ENCODE data around the gene PAX5. TPM values are rescaled to one million over a fixed set of nuclear protein-coding genes. Genes with fewer than 3 reads are reported as not detected.

Gene PAX5
- total RNA-seq, 1 experiment from 2014 or later, result not detected

- peak; percentile 84 for DNase-seq (ENCODE audit: low read depth)
Measured at GRCh38 chr9:36903541-36904435, 130.3 kb downstream of the PAX5 start.

GRCh38 chr9:36902861-36903524 lies 131.1 kb downstream of the PAX5 start:
- no peak for DNase-seq (ENCODE audit: low read depth)

GRCh38 chr9:36902080-36902716 lies 131.9 kb downstream of the PAX5 start:
- DNase-seq (ENCODE audit: low read depth), result no peak

- DNase-seq (ENCODE audit: low read depth), result no peak
Measured at GRCh38 chr9:36901528-36901927, 132.5 kb downstream of the PAX5 start.

- no peak for DNase-seq (ENCODE audit: low read depth)
Measured at GRCh38 chr9:36900856-36901220, 133.2 kb downstream of the PAX5 start.

GRCh38 chr9:36900136-36900855 lies 133.8 kb downstream of the PAX5 start:
- DNase-seq (ENCODE audit: low read depth), result no peak

GRCh38 chr9:36899406-36899805 lies 134.7 kb downstream of the PAX5 start:
- no peak for DNase-seq (ENCODE audit: low read depth)

GRCh38 chr9:36898431-36899020 lies 135.5 kb downstream of the PAX5 start:
- DNase-seq (ENCODE audit: low read depth), result no peak

GRCh38 chr9:36897478-36897877 lies 136.6 kb downstream of the PAX5 start:
- DNase-seq (ENCODE audit: low read depth), result no peak

GRCh38 chr9:36897019-36897418 lies 137.0 kb downstream of the PAX5 start:
- no peak for DNase-seq (ENCODE audit: low read depth)

GRCh38 chr9:36896296-36896695 lies 137.8 kb downstream of the PAX5 start:
- no peak for DNase-seq (ENCODE audit: low read depth)

GRCh38 chr9:36895744-36896260 lies 138.3 kb downstream of the PAX5 start:
- DNase-seq (ENCODE audit: low read depth), result no peak

GRCh38 chr9:36894695-36895310 lies 139.3 kb downstream of the PAX5 start:
- DNase-seq (ENCODE audit: low read depth), result no peak

GRCh38 chr9:36893911-36894310 lies 140.2 kb downstream of the PAX5 start:
- no peak for DNase-seq (ENCODE audit: low read depth)

GRCh38 chr9:36893184-36893583 lies 140.9 kb downstream of the PAX5 start:
- DNase-seq (ENCODE audit: low read depth), result no peak

- no peak for DNase-seq (ENCODE audit: low read depth)
Measured at GRCh38 chr9:36892279-36892678, 141.8 kb downstream of the PAX5 start.

- no peak for DNase-seq (ENCODE audit: low read depth)
Measured at GRCh38 chr9:36891341-36891811, 142.7 kb downstream of the PAX5 start.

- DNase-seq (ENCODE audit: low read depth), result no peak
Measured at GRCh38 chr9:36889844-36890243, 144.2 kb downstream of the PAX5 start.

- no peak for DNase-seq (ENCODE audit: low read depth)
Measured at GRCh38 chr9:36888551-36888950, 145.5 kb downstream of the PAX5 start.

GRCh38 chr9:36884721-36885120 lies 149.3 kb downstream of the PAX5 start:
- DNase-seq (ENCODE audit: low read depth), result no peak
